SHP77 (cell line): Measurements from ENCODE around the gene GPER1.
"Not testable (repeated sequence)": the region's sequence is repeated elsewhere in the genome, so short reads cannot be mapped to it uniquely, and the experiment has no call there.

Experiments used
- DNase-seq, 2 experiments: peaks; one replicate each; lab custom pipeline; 2025; lab: John Stamatoyannopoulos, UW

GPER1 gene

GRCh38 chr7:1070544-1071011 lies 17.3 kb upstream of the GPER1 start:
- no peak for DNase-seq

GRCh38 chr7:1071731-1072254 lies 16.1 kb upstream of the GPER1 start:
- no peak for DNase-seq

GRCh38 chr7:1073142-1073977 lies 14.6 kb upstream of the GPER1 start:
- DNase-seq = no peak

- not testable (repeated sequence) for DNase-seq
These were observed 13.9 kb upstream of the GPER1 start for GRCh38 chr7:1074018-1074417.

GRCh38 chr7:1074593-1075431 lies 13.1 kb upstream of the GPER1 start:
- no peak for DNase-seq

- DNase-seq = no peak
These were observed 11.5 kb upstream of the GPER1 start for GRCh38 chr7:1076184-1077072.

- no peak for DNase-seq
These were observed 9.4 kb upstream of the GPER1 start for GRCh38 chr7:1078519-1078918.

- DNase-seq = no peak
These were observed 8.9 kb upstream of the GPER1 start for GRCh38 chr7:1078985-1079384.

- DNase-seq = no peak
These were observed 8.4 kb upstream of the GPER1 start for GRCh38 chr7:1079546-1079945.

GRCh38 chr7:1080252-1080920 lies 7.5 kb upstream of the GPER1 start:
- no peak for DNase-seq

- DNase-seq = no peak
These were observed 7.0 kb upstream of the GPER1 start for GRCh38 chr7:1080921-1081255.

- DNase-seq = no peak
These were observed 6.6 kb upstream of the GPER1 start for GRCh38 chr7:1081336-1081735.

- DNase-seq = peak; percentile 78 to 83
These were observed 5.9 kb upstream of the GPER1 start for GRCh38 chr7:1081931-1082401.

GRCh38 chr7:1083729-1084657 lies 3.9 kb upstream of the GPER1 start:
- DNase-seq = no peak

- no peak for DNase-seq
These were observed 2.6 kb upstream of the GPER1 start for GRCh38 chr7:1085266-1085665.

- no peak for DNase-seq
These were observed 1.9 kb upstream of the GPER1 start for GRCh38 chr7:1085910-1086421.

- DNase-seq = peak; percentile 77 to 78
These were observed 1.1 kb upstream of the GPER1 start for GRCh38 chr7:1086588-1087464.

- no peak for DNase-seq
These were observed 473 bp upstream of the GPER1 start for GRCh38 chr7:1087465-1087814.

GRCh38 chr7:1090236-1090635 lies 2.3 kb downstream of the GPER1 start:
- DNase-seq = no peak
